SK-N-MC (cell line): ENCODE data around the gene MB21D2.

Experiments used
- EZH2 ChIP-seq: fragments of 200-600 bp; sonication (generic); IDR thresholded peaks from one replicate; pipeline ENCODE4 v1.6.1; 2017; ENCODE audit warnings: antibody characterized with exemption
- FOXP2 ChIP-seq: optimal IDR thresholded peaks from 2 replicates; pipeline ENCODE3; 2011; ENCODE audit warnings: mild to moderate bottlenecking, moderate library complexity; ENCODE audit not compliant: insufficient read depth; ENCODE audit errors: extremely low read length, control extremely low read depth
- POLR2AphosphoS5 ChIP-seq: IDR thresholded peaks from 2 replicates; pipeline ENCODE4 v1.6.1; 2012; ENCODE audit warnings: mild to moderate bottlenecking, low read depth, low read length, borderline replicate concordance

DNA sequence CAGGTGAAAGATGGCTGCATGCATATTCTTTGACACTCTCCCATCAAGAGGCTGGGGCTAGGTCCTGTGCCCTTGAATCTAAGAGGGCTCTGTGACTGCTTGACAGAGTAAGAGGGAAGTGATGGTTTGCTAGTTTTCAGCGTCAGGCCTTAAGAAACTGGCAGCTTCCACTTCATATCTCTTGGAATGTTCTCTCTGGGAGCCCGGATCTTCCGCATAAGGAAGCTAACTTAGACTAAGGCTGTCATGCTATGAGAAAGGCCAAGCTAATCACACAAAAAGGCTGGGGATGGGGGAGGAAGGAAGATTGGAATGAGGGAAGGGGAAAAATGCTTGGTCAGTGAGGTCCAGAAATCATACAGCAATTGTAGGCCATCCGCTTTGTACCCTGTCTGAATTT lies 50.0 kb downstream of the MB21D2 start:
- TF ChIP-seq EZH2 (no peak), POLR2AphosphoS5 (no peak), FOXP2 (no peak)
